HG03565 (cell line): ENCODE data around the gene CEBPG.

Source experiments
- ATAC-seq: cut with Tn5 transposase; IDR thresholded peaks from one replicate; pipeline ENCODE4 v1.9.1; 2021; ENCODE audit warnings: mild to moderate bottlenecking, moderate library complexity; ENCODE audit not compliant: unreplicated experiment

The CEBPG gene

DNA sequence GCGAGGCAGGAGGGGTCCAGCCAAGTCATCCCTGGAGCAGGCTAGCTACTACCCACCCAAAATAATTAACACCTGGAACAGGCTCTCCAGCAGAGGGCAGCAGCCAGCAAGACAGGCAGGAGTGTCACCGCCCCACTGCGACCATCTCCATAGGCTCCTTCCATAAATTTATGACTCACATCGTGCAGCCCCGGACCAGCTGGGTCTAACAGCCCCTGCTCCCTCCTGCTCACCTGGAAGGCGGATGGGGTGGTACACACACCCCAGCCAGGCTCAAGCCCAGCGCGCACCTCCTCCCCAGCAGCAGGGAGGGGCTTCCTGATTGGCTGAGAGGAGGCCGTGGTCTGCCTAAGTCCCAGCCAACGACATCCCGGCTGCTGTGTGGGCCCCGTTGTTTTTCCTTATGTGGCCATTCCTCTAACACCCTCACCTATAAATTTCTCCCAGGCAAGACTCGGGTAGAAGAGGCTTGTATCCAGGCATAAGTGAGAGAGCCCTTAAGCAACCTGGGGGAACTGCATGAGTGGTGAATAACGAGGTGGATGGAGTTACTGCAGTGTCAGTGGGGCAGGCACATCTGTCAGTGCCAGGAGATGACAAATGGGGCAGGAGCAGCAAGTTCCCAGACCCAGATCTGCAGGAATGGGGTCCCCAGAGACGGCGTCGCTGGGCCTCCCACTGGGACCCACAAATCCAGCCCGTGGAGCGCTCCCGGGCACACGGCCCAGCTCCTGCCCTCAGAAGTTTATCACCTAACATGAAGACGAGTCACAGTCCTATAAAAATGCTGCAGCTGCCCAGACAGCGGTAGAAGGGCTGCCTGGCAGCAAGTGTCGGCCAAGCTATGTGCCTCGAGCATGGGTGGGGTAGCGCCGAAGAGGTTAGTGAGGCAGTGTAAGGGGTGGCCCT, 43.1 kb downstream of the CEBPG start:
- peak; percentile 61 for ATAC-seq

DNA sequence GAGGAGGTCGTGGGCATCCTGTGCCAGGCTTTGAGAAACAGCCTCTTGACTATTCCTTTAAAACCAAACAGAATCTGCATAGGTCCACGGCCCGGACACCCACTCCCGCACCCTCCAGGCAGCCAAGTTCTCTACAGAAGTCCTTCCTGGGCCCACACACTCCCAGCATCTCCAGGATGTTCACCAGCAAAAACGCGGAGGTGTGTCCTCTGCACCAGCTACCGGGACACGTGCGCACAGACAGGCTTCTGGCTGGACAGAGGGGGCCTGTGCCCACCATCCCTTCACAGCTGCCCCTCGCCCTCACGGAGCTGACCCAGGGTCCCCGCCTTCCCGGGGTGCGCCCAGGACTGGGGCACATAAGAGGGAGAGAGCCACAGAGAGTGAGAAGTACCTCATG, 44.2 kb downstream of the CEBPG start:
- no peak for ATAC-seq

GRCh38 chr19:33418461-33418860, 45.0 kb downstream of the CEBPG start:
- ATAC-seq: no peak

DNA sequence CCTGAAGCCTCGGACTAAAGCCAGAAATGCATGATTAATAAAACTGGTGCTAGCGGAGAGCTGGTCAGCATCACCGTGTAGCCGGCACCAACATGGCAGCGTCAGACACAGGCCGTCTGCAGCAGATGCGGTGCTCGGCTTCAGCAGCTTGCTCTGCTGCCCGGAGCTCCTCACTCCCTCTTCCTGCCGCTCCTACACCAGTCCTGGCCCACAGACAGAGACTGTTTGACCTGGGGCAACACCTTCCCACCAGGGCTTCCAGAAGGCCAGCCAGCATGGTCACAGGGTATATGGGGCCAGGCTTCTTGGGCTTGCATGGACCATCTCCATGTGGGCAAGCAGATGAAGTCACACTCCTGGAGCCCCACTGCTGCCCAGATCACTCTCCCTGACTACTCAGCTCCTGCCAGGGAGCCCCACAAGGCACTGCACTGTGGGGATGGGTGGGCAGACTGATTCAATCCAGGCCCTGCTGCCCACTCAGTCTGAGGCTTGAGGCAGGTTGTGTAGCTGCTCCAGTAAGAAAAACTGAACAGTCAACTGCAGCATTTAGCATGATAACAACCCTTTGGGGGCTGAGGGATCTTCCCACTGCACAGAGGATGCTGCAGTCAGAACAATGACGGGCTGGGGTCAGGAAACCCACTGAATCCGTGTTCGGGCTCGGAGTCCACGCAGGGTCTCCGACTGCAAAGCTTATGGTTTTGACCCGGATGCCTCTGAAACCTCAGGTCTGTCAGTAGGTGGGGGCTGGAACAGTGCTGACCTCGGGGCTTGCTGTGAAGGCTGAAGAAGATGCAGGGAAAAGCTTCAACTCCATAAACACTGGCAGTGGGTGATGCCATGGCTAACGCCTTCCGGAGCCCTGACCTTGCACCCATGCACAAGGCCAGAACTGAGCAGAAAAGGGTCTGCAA, 45.6 kb downstream of the CEBPG start:
- ATAC-seq: no peak

GRCh38 chr19:33419788-33420130, 46.2 kb downstream of the CEBPG start:
- no peak for ATAC-seq

DNA sequence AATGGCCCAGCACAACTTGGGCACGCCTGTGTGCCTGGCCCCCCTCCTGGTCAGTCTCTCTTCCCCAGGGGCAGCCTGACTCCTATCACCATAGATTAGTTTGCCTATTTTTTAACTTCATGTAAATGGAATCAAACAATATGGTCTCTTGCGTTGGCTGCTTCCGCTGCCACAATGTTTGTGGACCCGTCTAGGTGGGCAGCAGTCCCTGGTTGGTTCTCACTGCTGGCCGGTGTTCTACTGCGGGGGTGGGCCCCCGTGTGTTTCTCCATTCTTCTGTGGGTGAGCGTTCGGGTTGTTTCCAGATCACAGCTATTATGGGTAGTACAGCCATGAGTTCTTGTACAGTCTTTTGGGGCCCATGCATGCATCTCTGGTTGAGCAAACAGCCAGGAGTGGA, 47.3 kb downstream of the CEBPG start:
- ATAC-seq: no peak

- no peak for ATAC-seq
Measured at GRCh38 chr19:33421368-33421767, 47.9 kb downstream of the CEBPG start.

DNA sequence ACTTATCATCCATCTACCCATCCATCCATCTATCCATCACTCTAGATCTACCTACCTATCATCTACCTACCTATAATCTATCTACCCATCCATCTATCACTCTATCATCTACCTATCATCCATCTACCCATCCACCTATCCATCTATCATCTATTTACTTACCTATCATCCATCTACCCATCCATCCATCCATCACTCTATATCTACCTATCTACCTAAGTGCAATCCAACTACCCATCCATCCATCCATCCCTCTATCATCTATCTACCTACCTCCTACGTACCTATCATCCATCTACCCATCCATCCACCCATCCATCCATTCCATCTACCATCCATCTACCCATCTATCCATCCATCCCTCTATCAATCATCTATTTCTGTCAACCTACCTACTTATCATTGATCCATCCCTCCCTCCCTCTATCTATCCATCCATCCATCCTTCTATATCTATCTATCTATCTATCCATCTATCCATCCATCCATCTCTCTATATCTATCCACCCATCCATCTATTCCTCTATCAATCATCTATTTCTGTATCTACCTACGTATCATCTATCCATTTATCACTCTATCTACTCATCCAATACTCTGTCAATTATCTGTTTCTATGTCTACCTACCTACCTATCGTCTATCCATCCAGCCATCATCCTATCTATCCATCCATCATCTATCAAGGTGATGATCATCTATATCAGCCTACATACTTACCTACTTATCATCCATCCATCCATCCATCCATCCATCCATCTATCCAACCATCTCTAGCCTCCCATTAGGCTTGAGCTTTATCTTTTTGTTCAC, 49.1 kb downstream of the CEBPG start:
- no peak for ATAC-seq

GRCh38 chr19:33424181-33424580, 50.7 kb downstream of the CEBPG start:
- ATAC-seq: no peak

- no peak for ATAC-seq
Measured at GRCh38 chr19:33426621-33427361, 53.3 kb downstream of the CEBPG start.

DNA sequence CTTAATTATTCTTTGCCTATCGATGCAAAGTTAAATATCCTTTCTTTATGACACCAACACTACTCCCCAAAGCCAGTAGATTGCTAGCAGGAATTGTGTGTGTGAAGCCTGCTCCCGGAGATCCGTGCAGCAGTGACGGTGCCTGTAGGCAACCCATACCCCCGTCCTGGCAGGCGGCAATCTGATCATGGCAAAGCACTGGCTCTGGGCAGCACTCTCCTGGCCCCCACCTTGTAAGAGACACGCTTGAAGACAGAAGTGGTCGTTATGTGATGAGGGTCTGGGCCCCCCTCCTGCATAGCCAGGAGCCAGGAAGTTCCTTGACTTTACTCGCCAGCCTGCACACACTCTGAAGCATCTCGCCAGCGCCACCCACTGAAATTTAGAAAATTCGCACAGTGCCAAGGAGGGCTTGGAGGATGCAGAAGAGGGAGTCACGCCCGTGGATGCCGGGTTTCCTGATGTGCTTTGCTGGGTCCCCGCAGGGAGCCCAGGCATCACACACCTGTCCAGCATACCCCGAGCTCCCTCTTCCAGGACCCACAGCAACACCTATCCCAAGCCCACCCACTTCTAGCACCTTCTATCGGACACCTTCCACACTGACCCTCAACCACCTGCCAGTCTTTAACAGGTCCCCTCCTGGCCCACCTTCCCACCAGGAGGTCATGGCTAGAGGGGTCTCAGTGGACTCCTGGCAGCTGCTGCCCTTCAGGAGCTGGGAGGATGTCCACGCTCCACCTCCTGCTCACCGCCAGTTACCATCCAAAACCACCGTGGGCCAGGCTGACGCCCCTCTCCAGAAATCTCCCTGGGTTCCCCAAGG, 54.5 kb downstream of the CEBPG start:
- ATAC-seq: no peak

DNA sequence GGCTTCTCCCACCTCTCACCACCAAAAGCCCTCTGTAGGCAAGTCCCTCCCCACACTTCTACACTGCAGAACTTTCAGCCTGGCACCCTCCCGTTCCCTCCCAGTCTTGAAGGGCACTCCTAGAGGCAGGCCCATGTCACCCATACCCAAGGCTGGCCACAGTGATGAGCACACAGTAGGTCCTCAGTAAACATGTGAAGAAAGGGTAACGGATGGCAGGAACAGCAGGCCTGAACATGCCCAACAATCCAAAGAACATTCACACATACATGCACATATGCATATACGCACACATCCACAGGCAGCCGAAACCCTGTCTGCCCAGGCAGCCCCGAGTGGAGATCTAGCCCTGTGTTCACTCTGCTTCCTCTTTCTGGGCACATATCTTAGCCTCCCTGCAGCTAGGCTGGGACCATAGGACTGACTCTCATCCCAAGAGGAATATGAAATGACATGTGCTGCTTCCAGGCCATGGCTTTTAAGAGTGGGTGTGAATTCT, 55.2 kb downstream of the CEBPG start:
- no peak for ATAC-seq

GRCh38 chr19:33429891-33430673, 56.6 kb downstream of the CEBPG start:
- no peak for ATAC-seq

DNA sequence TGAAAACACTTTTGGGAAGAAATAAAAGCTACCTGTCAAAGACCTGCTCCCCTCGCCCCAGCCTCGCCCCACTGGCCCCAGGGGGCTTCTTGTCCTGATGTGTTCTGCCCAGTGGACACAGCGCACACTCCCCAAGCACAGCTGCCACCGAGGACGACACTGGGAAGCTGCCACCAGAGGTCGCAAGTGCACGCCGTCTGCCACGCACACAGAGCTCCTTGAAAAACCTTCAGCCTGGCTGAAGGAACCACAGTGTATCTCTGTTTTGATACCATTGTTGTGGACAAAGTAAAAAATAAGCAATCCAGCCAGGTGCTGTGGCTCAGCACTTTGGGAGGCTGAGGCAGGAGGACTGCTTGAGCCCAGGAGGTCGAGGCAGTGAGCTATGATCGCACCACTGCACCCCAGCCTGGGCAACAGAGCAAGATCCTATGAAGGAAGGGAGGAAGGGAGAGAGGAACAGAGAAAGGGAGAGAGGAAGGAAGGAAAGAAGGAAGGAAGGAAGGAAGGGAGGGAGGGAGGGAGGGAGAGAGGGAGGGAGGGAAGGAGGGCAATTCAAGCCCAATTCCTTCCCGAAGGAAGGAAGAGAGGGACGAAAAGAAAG, 57.3 kb downstream of the CEBPG start:
- ATAC-seq: no peak

GRCh38 chr19:33432015-33432414, 58.5 kb downstream of the CEBPG start:
- no peak for ATAC-seq
